PC-3 (cell line): ENCODE results near the gene CPSF4L. TPM values are rescaled to one million over a fixed set of nuclear protein-coding genes. Genes with fewer than 3 reads are reported as not detected.

Experiments
- ATAC-seq: fragments of 200-7000 bp; cut with Tn5 transposase; 2 replicates; pipeline ENCODE4 v1.9.1; 2020; ENCODE audit warnings: mild to moderate bottlenecking, moderate library complexity
- BruUV-seq: library from RNA; stranded (reverse); fragments of 400-500 nt; replicated peaks from 2 replicates; lab custom pipeline; 2021; lab: Mats Ljungman, UMichigan
- CTCF ChIA-PET: fragments of 300-600 bp; sonication (Branson Sonifier 250); formaldehyde crosslinking; loops from one replicate; lab custom pipeline; 2022; ENCODE audit warnings: antibody characterized with exemption; lab: Charles Lee
- POLR2A ChIA-PET: fragments of 300-600 bp; sonication (Branson Sonifier 250); formaldehyde crosslinking; loops from one replicate; lab custom pipeline; 2022; ENCODE audit warnings: antibody characterized with exemption; ENCODE audit not compliant: unreplicated experiment; lab: Charles Lee
- DNase-seq: peaks from one replicate; pipeline ENCODE4 v3.0.0-alpha.2; 2015
- H2AFZ ChIP-seq: fragments of 300-600 bp; sonication (generic); 2 replicates; pipeline ENCODE4 v1.6.0; 2016; ENCODE audit warnings: antibody characterized with exemption, low read length
- H3F3A ChIP-seq: fragments of 300-600 bp; sonication (generic); one replicate; pipeline ENCODE4 v1.6.0; 2017; ENCODE audit warnings: antibody characterized with exemption, low read length, control low read depth, mild to moderate bottlenecking; ENCODE audit not compliant: unreplicated experiment
- H3K27ac ChIP-seq: fragments of 300-600 bp; sonication (generic); 2 replicates; pipeline ENCODE4 v1.5.1; 2016; ENCODE audit warnings: mild to moderate bottlenecking, low read length
- H3K27me3 ChIP-seq: fragments of 300-600 bp; sonication (generic); 2 replicates; pipeline ENCODE4 v1.6.1; 2016; ENCODE audit warnings: low read length, mixed read lengths
- H3K36me3 ChIP-seq: fragments of 300-600 bp; sonication (generic); 2 replicates; pipeline ENCODE4 v1.6.1; 2016; ENCODE audit warnings: low read depth, mixed run types, low read length, mixed read lengths
- H3K4me1 ChIP-seq: fragments of 300-600 bp; sonication (generic); 2 replicates; pipeline ENCODE4 v1.5.1; 2016; ENCODE audit warnings: low read length; ENCODE audit not compliant: insufficient read depth
- H3K4me2 ChIP-seq: fragments of 300-600 bp; sonication (generic); 2 replicates; pipeline ENCODE4 v1.6.0; 2016; ENCODE audit warnings: low read length
- H3K4me3 ChIP-seq: fragments of 300-600 bp; sonication (generic); 2 replicates; pipeline ENCODE4 v1.5.1; 2016; ENCODE audit warnings: mild to moderate bottlenecking, low read length, mixed read lengths
- H3K79me2 ChIP-seq: fragments of 300-600 bp; sonication (generic); 2 replicates; pipeline ENCODE4 v1.6.1; 2017; ENCODE audit warnings: low read length, mixed read lengths
- H3K9ac ChIP-seq: fragments of 300-600 bp; sonication (generic); 2 replicates; pipeline ENCODE4 v1.6.0; 2016; ENCODE audit warnings: mild to moderate bottlenecking, low read length
- H3K9me2 ChIP-seq: fragments of 300-600 bp; sonication (generic); replicated peaks from 2 replicates; pipeline ENCODE4 v1.6.1; 2016; ENCODE audit warnings: mixed run types, low read length, mixed read lengths
- H3K9me3 ChIP-seq: fragments of 300-600 bp; sonication (generic); 2 replicates; pipeline ENCODE4 v1.6.1; 2016; ENCODE audit warnings: low read length, mixed read lengths
- H4K20me1 ChIP-seq: fragments of 300-600 bp; sonication (generic); 2 replicates; pipeline ENCODE4 v1.6.1; 2016; ENCODE audit warnings: low read length, mixed read lengths
- EZH2 ChIP-seq: fragments of 300-600 bp; sonication (generic); IDR thresholded peaks from one replicate; pipeline ENCODE4 v1.6.1; 2017; ENCODE audit warnings: antibody characterized with exemption, mild to moderate bottlenecking, low read length; ENCODE audit not compliant: unreplicated experiment
- EZH2phosphoT487 ChIP-seq: fragments of 300-600 bp; sonication (generic); IDR thresholded peaks from 2 replicates; pipeline ENCODE4 v1.6.1; 2018; ENCODE audit warnings: mild to moderate bottlenecking, antibody characterized with exemption, low read length, borderline replicate concordance
- intact Hi-C: fragments of 100-400 bp; cut with micrococcal nuclease; formaldehyde crosslinking; loops from 2 replicates; pipeline ENCODE4 v1.9.0; 2023
- total RNA-seq: library from RNA; depleted of rRNA; stranded (reverse); fragments of >200 nt; gene quantifications from 2 replicates; pipeline ENCODE4 v1.2.3, GENCODE V29; 2014
- TF ChIP-seq, protein P1 (sequence below): fragments of 300-600 bp; sonication (generic); conservative IDR thresholded peaks from 2 replicates; pipeline ENCODE4 v1.5.1; 2017; ENCODE audit warnings: antibody characterized with exemption, low read depth, mild to moderate bottlenecking, low read length

The CPSF4L gene
- total RNA-seq, 1 experiment from 2014 or later = not detected

DNA sequence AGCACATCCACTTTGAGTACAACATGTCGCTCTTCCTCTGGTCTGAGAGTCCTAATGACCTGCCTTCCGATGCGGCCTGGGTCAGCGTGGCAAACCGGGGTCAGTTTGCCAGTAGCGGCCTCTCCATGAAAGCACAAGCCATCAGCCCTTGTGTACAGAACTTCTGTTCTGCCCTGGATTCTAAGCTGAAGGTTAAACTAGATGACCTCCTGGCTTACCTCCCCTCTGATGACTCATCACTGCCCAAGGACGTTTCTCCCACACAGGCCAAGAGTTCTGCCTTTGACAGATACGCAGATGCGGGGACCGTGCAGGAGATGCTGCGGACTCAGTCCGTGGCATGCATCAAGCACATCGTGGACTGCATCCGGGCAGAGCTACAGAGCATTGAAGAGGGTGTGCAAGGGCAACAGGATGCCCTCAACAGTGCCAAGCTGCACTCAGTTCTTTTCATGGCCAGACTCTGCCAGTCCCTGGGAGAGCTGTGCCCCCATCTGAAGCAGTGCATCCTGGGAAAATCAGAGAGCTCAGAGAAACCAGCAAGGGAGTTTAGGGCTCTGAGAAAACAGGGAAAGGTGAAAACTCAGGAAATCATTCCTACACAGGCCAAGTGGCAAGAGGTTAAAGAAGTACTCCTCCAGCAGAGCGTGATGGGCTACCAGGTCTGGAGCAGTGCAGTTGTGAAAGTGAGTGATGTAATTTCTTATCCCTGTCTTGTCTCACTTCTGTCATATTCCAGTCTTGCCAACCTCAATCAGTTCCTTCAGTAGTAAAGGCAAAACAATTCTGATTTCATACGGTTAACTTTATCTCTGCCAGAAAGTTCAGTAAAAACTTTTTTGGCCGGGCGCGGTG lies 60.2 kb downstream of the CPSF4L start:
- peaks cover 4% of the 10 kb centered on the region; the same call in 1 of the 2 replicates for H3K4me1 ChIP-seq
- H3K27me3 ChIP-seq = no peaks in the 10 kb centered on the region
- no peak overlapping the region for H2AFZ ChIP-seq
- intact Hi-C loops = no loop called here
- ChIA-PET POLR2A (no interaction called here), CTCF (no interaction called here)
- H3K79me2 ChIP-seq = no peaks in the 10 kb centered on the region
- H3K9ac ChIP-seq = no peak overlapping the region
- H3K4me2 ChIP-seq = no peak overlapping the region
- no peak for ATAC-seq
- no peak for DNase-seq
- H3F3A ChIP-seq = no peaks in the 10 kb centered on the region
- no peaks in the 10 kb centered on the region for H3K9me2 ChIP-seq
- no peak overlapping the region for H3K27ac ChIP-seq
- H3K36me3 ChIP-seq = peaks cover 87% of the 10 kb centered on the region
- TF ChIP-seq, protein P1, sequence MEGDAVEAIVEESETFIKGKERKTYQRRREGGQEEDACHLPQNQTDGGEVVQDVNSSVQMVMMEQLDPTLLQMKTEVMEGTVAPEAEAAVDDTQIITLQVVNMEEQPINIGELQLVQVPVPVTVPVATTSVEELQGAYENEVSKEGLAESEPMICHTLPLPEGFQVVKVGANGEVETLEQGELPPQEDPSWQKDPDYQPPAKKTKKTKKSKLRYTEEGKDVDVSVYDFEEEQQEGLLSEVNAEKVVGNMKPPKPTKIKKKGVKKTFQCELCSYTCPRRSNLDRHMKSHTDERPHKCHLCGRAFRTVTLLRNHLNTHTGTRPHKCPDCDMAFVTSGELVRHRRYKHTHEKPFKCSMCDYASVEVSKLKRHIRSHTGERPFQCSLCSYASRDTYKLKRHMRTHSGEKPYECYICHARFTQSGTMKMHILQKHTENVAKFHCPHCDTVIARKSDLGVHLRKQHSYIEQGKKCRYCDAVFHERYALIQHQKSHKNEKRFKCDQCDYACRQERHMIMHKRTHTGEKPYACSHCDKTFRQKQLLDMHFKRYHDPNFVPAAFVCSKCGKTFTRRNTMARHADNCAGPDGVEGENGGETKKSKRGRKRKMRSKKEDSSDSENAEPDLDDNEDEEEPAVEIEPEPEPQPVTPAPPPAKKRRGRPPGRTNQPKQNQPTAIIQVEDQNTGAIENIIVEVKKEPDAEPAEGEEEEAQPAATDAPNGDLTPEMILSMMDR = no peak
- TF ChIP-seq EZH2 (no peak), EZH2phosphoT487 (no peak)
- BruUV-seq = no TSS peak
- no peaks in the 10 kb centered on the region for H3K9me3 ChIP-seq
- no peaks in the 10 kb centered on the region for H4K20me1 ChIP-seq
- H3K4me3 ChIP-seq = no peak overlapping the region

DNA sequence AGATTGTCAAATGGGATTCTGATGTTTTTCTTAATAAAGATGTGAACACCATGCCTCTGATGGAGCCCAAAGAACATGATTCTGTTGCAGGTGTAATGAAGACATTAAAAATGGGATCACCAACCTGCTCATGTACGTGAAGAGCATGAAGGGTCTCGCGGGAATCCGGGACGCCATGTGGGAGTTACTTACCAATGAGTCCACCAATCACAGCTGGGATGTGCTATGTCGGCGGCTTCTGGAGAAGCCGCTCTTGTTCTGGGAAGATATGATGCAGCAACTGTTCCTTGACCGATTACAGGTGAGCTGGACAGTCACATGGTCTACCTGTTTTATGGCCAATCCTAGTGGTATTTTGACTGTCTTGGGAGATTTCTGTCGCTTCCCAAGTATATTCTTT lies 61.2 kb downstream of the CPSF4L start:
- H3K36me3 ChIP-seq = peaks cover 77% of the 10 kb centered on the region
- H3K27ac ChIP-seq = no peak overlapping the region
- H2AFZ ChIP-seq = no peak overlapping the region
- CTCF ChIA-PET = no interaction called here
- no peak overlapping the region for H3K4me3 ChIP-seq
- H3K79me2 ChIP-seq = peaks cover 8% of the 10 kb centered on the region
- POLR2A ChIA-PET = no interaction called here
- no peaks in the 10 kb centered on the region for H3K9me3 ChIP-seq
- no peak overlapping the region for H3K9ac ChIP-seq
- H3K9me2 ChIP-seq = no peaks in the 10 kb centered on the region
- no peaks in the 10 kb centered on the region for H3K27me3 ChIP-seq
- intact Hi-C loops = no loop called here
- no peaks in the 10 kb centered on the region for H3F3A ChIP-seq
- no peak for TF ChIP-seq EZH2phosphoT487
- TF ChIP-seq, protein P1 = no peak
- no peak for TF ChIP-seq EZH2
- no peak overlapping the region for H3K4me2 ChIP-seq
- no peaks in the 10 kb centered on the region for H4K20me1 ChIP-seq
- H3K4me1 ChIP-seq = peaks cover 4% of the 10 kb centered on the region; the same call in 1 of the 2 replicates
- no peak for ATAC-seq
- BruUV-seq = no TSS peak
- no peak for DNase-seq

DNA sequence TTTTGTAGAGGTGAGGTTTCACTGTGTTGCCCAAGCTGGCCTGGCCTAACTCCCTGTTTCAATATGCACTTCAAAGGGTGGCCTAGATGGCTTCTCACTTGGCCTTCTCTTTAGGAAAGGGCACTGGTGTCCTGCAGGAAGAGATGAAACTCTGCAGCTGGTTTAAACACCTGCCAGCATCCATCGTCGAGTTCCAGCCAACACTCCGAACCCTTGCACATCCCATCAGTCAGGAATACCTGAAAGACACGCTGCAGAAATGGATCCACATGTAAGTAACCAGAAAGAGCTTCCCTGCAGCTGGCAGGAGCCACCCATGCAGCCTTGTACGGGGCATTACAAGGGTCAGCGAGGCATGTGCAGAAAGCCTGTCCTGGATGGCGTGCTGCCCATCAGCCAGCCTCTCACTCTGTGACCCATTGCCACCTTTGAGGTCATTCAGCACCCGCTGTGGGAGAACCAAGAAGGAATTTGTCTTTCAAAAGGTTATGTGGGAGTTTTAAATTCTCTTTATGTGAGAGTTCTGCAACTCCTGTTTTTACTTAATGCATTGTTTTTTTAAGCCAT lies 61.8 kb downstream of the CPSF4L start:
- ATAC-seq (no peak), DNase-seq (no peak)
- Histone ChIP-seq H3K9me3 (no peaks in the 10 kb centered on the region), H3K79me2 (peaks cover 15% of the 10 kb centered on the region), H3F3A (no peaks in the 10 kb centered on the region), H3K27ac (no peak overlapping the region), H3K36me3 (peaks cover 72% of the 10 kb centered on the region), H3K27me3 (no peaks in the 10 kb centered on the region), H2AFZ (no peak overlapping the region), H3K4me2 (no peak overlapping the region), H3K4me1 (peaks cover 9% of the 10 kb centered on the region), H3K9me2 (no peaks in the 10 kb centered on the region), H3K9ac (no peak overlapping the region), H3K4me3 (no peak overlapping the region), H4K20me1 (no peaks in the 10 kb centered on the region)
- ChIA-PET CTCF (no interaction called here), POLR2A (interaction anchor here (0.6 kb wide), 2 partner anchors 14 to 765 kb away, joined by 3 read pairs; no protein-coding TSS in a partner anchor)
- no TSS peak for BruUV-seq
- no peak for TF ChIP-seq EZH2phosphoT487
- TF ChIP-seq, protein P1 = no peak
- TF ChIP-seq EZH2 = no peak
- intact Hi-C loops = no loop called here
